ENCODE measurements around the gene HJURP. TPM values are rescaled to one million over a fixed set of nuclear protein-coding genes. Genes with fewer than 3 reads are reported as not detected.

HJURP gene
- total RNA-seq, 3 donors from 2014 or later (not counting 1 experiment from before 2014, with no cell fraction given): 0.87 to 3.2 (median 1.5) TPM

DNA sequence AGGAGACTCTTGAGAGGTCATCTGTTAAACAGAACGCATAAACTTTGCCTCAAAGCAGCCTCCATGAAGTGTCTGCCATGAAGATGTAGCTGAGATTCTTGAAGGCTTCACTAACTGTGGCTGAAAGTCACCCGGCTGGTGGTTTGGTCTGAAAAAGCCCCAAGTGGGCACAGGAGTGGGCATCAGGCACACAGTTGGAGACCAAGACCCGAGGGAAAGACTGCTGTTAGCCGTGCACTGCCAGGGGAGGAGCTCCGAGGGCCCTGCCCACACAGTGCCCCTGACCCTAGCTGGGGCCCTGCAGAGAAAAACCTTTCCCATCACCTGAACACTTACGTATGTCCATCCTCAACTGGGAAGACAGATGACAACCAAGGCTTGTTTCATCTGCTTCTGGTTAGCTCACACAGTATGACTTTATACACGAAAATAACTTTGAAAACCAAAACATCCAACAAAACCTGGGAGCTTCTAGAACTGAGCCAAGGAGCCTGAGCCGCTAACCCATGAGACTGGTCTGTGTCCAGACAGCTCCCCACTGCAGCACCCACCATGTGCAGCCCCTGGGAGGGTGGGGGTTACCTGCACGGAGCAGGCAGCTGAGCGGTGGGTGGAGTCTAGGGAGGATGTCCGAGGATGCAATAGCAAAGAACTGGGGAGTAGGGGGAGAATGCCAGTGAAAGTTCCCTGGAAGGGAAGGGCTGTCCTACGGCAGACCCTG, 15.4 kb downstream of the HJURP start:
- intact Hi-C loops (cut with micrococcal nuclease): no loop called here
- no peaks in the 10 kb centered on the region for H3K27me3 Mint-ChIP-seq (ENCODE audit: low read depth in 2 of 2)
- ATAC-seq: no peak
- H3K4me1 ChIP-seq (ENCODE audit: control insufficient read depth, insufficient read depth, low read length): no peaks in the 10 kb centered on the region
- TF ChIP-seq, protein P1, sequence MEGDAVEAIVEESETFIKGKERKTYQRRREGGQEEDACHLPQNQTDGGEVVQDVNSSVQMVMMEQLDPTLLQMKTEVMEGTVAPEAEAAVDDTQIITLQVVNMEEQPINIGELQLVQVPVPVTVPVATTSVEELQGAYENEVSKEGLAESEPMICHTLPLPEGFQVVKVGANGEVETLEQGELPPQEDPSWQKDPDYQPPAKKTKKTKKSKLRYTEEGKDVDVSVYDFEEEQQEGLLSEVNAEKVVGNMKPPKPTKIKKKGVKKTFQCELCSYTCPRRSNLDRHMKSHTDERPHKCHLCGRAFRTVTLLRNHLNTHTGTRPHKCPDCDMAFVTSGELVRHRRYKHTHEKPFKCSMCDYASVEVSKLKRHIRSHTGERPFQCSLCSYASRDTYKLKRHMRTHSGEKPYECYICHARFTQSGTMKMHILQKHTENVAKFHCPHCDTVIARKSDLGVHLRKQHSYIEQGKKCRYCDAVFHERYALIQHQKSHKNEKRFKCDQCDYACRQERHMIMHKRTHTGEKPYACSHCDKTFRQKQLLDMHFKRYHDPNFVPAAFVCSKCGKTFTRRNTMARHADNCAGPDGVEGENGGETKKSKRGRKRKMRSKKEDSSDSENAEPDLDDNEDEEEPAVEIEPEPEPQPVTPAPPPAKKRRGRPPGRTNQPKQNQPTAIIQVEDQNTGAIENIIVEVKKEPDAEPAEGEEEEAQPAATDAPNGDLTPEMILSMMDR (IDR thresholded peaks at IDR 0.05): no peak
- H3K27ac Mint-ChIP-seq: no peak overlapping the region
- no peak overlapping the region for H3K4me3 ChIP-seq (ENCODE audit: low read length)
- no peak overlapping the region for H3K27ac ChIP-seq (ENCODE audit: low read length)
- WGBS (ENCODE audit: insufficient coverage): 97% methylated on average over 12 of the region's 12 CpGs
- H3K36me3 ChIP-seq (ENCODE audit: control insufficient read depth, insufficient read depth, low read length): no peaks in the 10 kb centered on the region
- H3K27me3 ChIP-seq (ENCODE audit: control insufficient read depth, insufficient read depth, low read length): no peaks in the 10 kb centered on the region
- DNase-seq: no peak
- no peaks in the 10 kb centered on the region for H3K9me3 ChIP-seq (ENCODE audit: control insufficient read depth, insufficient read depth, low read length)
- no peaks in the 10 kb centered on the region for H3K36me3 Mint-ChIP-seq
- no peaks in the 10 kb centered on the region for H3K9me3 Mint-ChIP-seq
- H3K4me1 Mint-ChIP-seq: peaks cover 4 to 8% of the 10 kb centered on the region in 2 donors
- no peak overlapping the region for H3K4me3 Mint-ChIP-seq

DNA sequence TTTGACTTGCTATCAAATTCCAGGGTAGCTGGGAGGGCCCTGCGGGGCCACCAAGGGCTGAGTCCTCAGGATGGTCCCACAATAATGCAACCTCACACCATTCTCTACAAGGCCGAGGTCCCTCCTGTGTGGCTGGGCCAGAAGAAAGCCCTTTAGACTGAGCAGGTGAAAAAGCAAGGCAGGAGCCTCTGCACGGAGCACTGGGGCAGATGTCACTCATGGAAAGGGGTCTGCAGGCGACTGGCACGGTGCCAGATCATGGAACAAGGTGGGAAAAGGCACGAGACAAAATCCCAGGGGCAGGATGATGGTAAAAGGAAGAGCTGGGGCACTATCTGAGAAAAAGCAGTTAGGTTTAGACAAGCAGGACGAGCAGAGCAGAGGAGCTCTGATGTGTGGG, 16.1 kb downstream of the HJURP start:
- no peak overlapping the region for H3K4me3 ChIP-seq (ENCODE audit: low read length)
- DNase-seq (no peak), ATAC-seq (no peak)
- no peaks in the 10 kb centered on the region for H3K4me1 ChIP-seq (ENCODE audit: control insufficient read depth, insufficient read depth, low read length)
- whole genome bisulfite sequencing (ENCODE audit: insufficient coverage): 86% methylated on average over 7 of the region's 7 CpGs
- H3K9me3 Mint-ChIP-seq: no peaks in the 10 kb centered on the region
- H3K27me3 Mint-ChIP-seq (ENCODE audit: low read depth in 2 of 2): no peaks in the 10 kb centered on the region
- no peaks in the 10 kb centered on the region for H3K9me3 ChIP-seq (ENCODE audit: control insufficient read depth, insufficient read depth, low read length)
- TF ChIP-seq, protein P1 (IDR thresholded peaks at IDR 0.05): no peak
- H3K4me1 Mint-ChIP-seq: peaks cover 4 to 8% of the 10 kb centered on the region in 2 donors
- no peaks in the 10 kb centered on the region for H3K36me3 ChIP-seq (ENCODE audit: control insufficient read depth, insufficient read depth, low read length)
- intact Hi-C loops (cut with micrococcal nuclease): no loop called here
- H3K4me3 Mint-ChIP-seq: no peak overlapping the region
- H3K27me3 ChIP-seq (ENCODE audit: control insufficient read depth, insufficient read depth, low read length): no peaks in the 10 kb centered on the region
- no peak overlapping the region for H3K27ac ChIP-seq (ENCODE audit: low read length)
- H3K27ac Mint-ChIP-seq: peak overlapping the region in 1 of 2 donors; percentile 25
- no peaks in the 10 kb centered on the region for H3K36me3 Mint-ChIP-seq

DNA sequence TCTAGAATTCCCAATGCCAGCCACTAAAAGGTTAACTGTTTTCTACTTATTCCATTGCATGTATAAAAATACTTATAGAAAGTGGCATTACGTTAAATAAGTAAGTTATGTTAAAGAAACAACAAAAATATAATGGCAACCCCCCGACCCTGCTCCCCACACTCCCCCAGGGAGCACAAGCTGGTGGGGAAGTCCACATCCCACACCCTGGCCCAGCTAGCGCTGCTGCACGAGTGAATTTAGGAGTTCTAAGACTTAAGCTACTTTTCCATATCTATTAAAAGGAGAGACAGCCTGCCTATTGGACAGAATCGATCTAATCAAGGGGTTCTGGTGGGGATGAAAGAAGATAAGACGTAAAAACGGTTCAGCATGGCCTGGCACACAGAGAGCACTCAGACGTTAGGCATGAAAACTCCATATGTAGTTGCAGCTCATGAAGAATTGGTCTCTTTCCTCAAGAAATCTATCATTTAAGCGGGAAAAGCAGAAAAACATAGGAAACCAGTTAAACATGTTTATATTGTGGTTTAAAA, 16.6 kb downstream of the HJURP start:
- intact Hi-C loops (cut with micrococcal nuclease): no loop called here
- DNase-seq (no peak), ATAC-seq (no peak)
- TF ChIP-seq, protein P1 (IDR thresholded peaks at IDR 0.05): no peak
- no peaks in the 10 kb centered on the region for H3K36me3 ChIP-seq (ENCODE audit: control insufficient read depth, insufficient read depth, low read length)
- Mint-ChIP-seq H3K36me3 (no peaks in the 10 kb centered on the region), H3K27ac (peak overlapping the region in 1 of 2 donors; percentile 25), H3K27me3 (ENCODE audit: low read depth in 2 of 2) (no peaks in the 10 kb centered on the region), H3K4me1 (peaks cover 4 to 8% of the 10 kb centered on the region in 2 donors), H3K9me3 (no peaks in the 10 kb centered on the region), H3K4me3 (no peak overlapping the region)
- no peaks in the 10 kb centered on the region for H3K9me3 ChIP-seq (ENCODE audit: control insufficient read depth, insufficient read depth, low read length)
- H3K4me3 ChIP-seq (ENCODE audit: low read length): no peak overlapping the region
- H3K27me3 ChIP-seq (ENCODE audit: control insufficient read depth, insufficient read depth, low read length): no peaks in the 10 kb centered on the region
- H3K27ac ChIP-seq (ENCODE audit: low read length): no peak overlapping the region
- H3K4me1 ChIP-seq (ENCODE audit: control insufficient read depth, insufficient read depth, low read length): no peaks in the 10 kb centered on the region
- 95% methylated on average over 5 of the region's 9 CpGs for WGBS (ENCODE audit: insufficient coverage)

Data from natural killer cell (primary cell).